NCI-H128 (cell line): Measurements from ENCODE around the gene MBD6.
"Not testable (repeated sequence)": the region's sequence is repeated elsewhere in the genome, so short reads cannot be mapped to it uniquely, and the experiment has no call there.

Experiments
- DNase-seq: peaks from one replicate; lab custom pipeline; 2025; ENCODE audit not compliant: unreplicated experiment; lab: John Stamatoyannopoulos, UW

Gene MBD6

DNA sequence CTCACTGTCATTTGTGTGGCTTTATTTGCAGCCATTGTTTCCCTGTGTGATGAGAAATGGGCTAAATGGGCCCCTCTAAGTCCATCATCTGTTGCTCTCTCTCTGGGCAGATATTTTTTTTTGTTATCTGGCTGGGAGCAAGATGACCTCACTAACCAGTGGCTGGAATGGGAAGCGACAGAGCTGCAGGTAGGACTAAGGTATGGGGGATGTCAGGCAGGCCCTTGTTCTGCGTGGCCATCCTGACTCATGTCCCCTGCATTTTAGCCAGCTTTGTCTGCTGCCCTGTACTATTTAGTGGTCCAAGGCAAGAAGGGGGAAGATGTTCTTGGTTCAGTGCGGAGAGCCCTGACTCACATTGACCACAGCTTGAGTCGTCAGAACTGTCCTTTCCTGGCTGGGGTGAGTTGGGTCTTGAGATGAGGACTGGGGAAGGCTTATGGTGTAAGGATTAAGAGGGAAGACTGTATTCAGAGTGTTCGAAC is 33.4 kb upstream of the MBD6 start:
- DNase-seq, result no peak

DNA sequence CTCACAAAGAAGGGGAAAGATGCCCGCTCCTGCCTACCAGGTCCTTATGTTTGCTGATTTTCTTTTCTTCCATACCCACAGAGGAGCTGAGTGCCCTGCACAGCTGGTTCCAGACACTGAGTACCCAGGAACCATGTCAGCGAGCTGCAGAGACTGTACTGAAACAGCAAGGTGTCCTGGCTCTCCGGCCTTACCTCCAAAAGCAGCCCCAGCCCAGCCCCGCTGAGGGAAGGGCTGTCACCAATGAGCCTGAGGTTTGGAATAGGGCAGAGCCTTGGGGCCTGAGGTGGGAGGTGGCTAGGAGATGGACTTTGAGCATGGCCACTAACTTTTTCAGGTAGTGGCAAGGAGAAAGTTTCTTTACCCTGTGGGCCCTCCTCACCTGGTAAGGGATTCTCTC is 32.5 kb upstream of the MBD6 start:
- no peak for DNase-seq

DNA sequence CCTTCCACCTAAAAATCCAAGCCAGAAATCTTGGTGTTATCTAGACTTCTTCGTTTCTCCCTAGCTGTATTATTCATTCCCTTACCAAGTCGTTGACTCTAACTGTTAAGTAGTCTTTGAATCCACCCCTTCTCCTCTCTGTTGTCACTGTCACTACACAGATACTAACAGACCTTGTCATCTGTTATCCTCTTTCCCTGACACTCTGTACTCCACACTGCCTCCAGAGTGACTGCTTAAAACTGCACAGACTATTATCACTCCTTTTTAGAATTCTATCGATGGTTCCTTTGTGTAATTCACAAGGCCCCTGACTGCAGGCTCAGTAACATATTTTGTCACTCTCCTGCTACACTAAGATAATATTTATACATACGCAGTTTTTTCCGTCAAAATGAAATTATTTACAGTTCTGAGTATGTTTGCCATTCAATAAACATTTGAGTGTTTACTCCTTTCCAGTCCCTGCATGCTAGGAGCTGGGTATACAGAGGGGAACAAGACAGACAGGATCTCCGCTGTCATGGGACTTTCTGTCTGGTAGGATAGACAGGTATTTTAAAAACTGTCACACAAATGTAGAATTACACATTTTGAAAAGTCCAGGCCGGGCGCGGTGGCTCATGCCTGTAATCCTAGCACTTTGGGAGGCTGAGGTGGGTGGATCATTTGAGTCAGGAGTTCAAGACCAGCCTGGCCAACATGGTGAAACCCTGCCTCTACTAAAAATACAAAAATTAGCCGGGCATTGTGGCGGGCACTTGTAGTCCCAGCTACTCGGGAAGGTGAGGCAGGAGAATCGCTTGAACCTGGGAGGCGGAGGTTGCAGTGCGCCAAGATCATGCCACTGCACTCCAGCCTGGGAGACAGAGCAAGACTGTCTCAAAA is 31.0 kb upstream of the MBD6 start:
- DNase-seq, result no peak

DNA sequence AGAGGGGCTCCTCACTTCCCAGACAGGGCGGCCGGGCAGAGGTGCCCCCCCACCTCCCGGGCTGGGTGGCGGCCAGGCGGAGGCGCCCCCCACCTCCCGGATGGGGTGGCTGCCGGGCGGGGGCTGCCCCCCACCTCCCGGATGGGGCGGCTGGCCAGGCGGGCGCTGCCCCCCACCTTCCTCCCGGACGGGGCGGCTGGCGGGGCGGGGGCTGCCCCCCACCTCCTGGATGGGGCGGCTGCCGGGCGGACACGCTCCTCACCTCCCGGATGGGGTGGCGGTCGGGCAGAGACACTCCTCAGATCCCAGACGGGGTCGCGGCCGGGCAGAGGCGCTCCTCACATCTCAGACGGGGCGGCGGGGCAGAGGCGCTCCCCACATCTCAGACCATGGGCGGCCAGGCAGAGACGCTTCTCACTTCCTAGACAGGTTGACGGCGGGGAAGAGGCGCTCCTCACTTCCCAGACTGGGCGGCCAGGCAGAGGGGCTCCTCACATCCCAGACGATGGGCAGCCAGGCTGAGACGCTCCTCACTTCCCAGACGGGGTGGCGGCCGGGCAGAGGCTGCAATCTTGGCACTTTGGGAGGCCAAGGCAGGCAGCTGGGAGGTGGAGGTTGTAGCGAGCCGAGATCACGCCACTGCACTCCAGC is 27.4 kb upstream of the MBD6 start:
- DNase-seq, result not testable (repeated sequence)

DNA sequence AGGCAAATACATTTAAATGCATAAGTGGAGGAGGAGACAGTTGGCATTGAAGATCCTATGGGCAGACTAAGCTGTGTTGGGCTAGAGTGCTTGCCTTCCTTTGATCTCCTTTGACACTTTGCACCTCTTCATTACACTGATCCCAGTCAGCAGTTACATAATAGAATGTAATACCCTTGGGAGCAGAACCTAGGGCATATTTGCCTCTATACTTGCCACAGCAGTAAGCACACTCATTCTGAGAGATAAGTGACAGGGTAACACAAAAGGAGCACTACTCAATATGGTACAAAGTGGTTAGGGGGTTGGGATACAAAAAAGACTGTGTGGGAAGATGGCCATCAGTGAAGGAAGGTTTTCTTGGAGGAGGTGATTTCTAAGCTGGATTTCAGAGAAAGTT is 25.8 kb upstream of the MBD6 start:
- no peak for DNase-seq

DNA sequence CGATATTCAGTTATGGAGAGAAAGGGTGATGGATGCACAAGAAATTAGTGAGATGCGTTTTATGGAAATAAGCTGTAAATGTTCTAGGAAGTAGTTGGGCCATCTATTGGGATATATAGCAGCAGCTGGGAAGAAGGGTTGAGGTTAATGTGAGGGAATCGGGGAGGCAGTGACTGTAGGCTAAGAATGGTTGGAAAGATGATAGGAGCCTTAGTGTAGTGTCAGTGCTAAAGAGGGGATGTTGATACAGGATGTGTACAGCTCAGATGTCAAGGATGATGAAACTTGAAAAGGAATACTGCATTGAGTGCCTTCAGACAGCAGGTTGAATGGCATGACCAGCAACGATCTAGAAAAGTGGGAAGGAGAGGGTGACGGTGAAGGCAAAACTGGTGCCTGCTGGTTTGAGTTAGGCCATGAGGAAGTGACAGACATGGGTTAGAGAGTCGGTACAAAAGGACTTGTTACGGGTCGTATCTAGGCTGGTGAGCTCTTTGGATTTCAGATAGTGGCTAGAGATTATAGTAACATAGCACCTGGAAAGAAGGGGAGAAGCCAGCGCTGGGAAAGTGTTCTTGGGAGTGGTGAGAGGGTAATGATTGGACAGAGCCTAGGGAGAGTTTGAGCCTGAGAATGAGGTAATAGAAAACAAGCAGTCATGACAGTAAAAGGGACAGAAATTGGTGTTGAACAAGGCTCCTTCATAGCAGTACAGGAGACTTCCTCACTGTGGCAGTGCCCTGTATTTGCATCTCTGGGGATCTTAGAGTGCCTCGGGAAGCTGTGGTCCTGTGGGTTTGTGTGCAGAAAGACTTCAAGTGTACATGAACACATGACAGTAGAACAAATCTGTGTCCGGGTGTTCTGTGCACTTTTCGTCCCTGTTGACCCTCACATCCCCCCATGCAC is 25.1 kb upstream of the MBD6 start:
- DNase-seq, result no peak

DNA sequence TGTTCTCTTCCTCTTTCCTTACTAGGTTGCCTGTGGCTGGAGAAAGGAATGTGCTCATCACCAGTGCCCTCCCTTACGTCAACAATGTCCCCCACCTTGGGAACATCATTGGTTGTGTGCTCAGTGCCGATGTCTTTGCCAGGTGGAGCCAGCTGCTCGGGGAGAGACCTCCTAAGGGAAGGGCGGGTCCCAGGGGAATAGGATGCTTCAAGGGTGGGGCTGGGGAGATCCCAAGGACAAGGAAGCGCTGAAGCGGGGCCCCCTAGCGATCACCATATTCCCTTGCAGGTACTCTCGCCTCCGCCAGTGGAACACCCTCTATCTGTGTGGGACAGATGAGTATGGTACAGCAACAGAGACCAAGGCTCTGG is 24.5 kb upstream of the MBD6 start:
- no peak for DNase-seq

DNA sequence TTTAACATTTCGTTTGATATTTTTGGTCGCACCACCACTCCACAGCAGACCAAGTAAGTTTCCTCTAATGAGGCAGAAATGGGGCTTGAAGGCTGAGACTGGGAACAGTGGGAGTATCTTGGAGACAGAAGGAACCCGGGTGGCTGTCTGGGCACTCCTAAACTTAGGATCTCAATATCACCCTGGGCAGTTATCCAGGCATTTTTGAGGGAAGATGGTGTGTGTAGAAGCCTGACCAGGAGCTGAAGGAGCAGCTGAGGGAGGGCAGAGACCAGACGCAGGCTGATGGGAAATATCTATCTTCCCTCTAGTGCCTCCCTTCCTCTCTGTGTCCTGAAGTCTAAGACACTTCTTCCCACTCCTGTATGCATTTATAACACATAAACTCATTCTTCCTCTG is 24.1 kb upstream of the MBD6 start:
- DNase-seq, result no peak

DNA sequence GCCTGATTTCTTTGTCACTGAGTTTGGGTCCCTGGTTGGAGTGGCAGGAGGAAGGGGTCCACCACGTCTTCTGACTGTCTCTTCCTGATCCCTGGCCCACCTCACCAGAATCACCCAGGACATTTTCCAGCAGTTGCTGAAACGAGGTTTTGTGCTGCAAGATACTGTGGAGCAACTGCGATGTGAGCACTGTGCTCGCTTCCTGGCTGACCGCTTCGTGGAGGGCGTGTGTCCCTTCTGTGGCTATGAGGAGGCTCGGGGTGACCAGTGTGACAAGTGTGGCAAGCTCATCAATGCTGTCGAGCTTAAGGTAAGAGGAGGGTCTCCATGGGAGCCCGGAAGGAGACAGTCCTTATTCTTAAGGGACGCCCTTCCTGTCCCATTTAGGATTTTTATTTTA is 22.4 kb upstream of the MBD6 start:
- DNase-seq, result no peak

DNA sequence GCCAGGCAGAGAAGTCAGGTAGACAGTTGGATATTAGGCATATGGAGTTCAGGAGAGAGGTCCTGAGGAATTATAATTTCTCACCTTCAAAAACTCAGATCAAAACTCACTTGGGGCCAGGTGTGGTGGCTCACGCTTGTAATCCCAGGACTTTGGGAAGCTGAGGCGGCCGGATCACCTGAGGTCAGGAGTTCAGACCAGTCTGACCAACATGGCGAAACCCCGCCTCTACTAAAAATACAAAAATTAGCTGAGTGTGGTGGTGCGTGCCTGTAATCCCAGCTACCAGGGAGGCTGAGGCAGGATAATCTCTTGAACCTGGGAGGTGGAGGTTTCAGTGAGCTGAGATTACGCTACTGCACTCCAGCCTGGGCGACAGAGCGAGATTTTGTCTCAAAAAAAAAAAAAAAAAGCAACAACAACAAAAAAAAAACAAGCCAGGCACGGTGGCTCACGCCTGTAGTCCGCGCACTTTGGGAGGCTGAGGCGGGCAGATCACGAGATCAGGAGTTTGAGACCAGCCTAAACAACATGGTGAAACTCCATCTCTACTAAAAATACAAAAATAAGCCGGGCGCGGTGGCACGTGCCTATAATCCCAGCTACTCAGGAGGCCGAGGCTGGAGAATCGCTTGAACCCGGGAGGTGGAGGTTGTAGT is 20.2 kb upstream of the MBD6 start:
- not testable (repeated sequence) for DNase-seq

DNA sequence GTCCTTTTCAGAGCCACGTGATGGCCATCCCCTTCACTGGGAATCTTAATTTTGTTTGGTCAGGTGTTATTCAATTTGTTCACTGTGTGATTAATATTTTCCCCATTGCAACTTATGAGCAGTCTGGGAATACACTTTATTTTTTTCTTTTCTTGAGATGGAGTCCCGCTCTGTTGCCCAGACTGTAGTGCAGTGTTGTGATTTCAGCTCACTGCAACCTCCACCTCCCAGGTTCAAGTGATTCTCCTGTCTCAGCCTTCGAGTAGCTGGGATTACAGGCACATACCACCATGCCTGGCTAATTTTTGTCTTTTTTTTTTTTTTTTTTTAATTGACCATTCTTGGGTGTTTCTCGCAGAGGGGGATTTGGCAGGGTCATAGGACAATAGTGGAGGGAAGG is 16.1 kb upstream of the MBD6 start:
- not testable (repeated sequence) for DNase-seq

DNA sequence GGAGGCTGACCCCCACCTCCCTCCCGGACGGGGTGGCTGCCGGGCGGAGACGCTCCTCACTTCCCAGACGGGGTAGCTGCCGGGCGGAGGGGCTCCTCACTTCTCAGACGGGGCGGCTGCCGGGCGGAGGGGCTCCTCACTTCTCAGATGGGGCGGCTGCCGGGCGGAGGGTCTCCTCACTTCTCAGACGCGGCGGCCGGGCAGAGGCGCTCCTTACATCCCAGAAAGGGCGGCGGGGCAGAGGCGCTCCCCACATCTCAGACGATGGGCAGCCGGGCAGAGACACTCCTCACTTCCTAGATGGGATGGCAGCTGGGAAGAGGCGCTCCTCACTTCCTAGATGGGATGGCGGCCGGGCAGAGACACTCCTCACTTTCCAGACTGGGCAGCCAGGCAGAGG is 14.8 kb upstream of the MBD6 start:
- not testable (repeated sequence) for DNase-seq

DNA sequence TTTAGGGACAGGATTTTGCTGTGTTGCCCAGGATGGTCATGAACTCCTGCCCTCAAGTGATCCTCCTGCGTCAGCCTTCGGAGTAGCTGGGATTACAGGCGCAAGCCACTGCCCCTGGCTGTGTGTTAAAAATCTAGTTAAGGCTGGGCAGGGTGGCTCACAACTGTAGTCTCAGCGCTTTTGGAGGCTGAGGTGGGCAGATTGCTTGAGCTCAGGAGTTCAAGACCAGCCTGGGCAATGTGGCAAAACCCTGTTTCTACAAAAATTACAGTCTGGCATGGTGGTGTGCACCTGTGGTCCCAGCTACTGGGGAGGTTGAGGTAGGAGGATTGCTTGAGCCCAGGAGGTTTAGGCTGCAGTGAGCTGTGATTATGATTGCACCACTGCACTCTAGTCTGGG is 11.5 kb upstream of the MBD6 start:
- no peak for DNase-seq

DNA sequence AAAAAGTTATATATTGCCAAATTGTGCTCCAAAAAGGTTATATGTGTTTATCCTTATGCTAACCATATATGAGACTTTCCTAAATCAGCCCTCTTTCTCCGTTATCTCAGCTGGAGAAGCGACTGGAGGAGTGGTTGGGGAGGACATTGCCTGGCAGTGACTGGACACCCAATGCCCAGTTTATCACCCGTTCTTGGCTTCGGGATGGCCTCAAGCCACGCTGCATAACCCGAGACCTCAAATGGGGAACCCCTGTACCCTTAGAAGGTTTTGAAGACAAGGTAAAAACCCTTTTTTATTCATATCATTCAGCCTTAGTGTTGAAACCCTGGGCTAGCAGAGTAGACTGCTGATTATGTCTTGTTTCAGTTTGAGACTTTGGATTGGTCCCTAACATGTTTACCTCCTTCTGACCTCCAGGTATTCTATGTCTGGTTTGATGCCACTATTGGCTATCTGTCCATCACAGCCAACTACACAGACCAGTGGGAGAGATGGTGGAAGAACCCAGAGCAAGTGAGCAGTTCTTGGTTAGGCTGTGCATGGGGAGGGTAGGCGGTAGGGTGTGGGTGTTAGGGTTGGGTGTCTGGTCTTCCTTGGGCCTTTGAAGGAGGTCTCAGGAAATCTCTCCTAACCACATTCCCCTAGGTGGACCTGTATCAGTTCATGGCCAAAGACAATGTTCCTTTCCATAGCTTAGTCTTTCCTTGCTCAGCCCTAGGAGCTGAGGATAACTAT is 10.9 kb upstream of the MBD6 start:
- DNase-seq, result no peak

DNA sequence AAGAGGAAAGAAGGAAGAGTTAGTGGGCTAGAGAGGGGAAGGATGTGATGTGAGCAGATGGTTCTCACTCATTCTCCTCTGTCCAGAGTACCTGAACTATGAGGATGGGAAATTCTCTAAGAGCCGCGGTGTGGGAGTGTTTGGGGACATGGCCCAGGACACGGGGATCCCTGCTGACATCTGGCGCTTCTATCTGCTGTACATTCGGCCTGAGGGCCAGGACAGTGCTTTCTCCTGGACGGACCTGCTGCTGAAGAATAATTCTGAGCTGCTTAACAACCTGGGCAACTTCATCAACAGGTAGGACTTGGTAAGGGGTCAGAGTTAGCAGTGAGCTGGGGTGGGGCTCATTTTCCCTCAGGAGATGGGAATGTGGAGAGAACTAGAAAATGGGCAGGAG is 10.0 kb upstream of the MBD6 start:
- no peak for DNase-seq

DNA sequence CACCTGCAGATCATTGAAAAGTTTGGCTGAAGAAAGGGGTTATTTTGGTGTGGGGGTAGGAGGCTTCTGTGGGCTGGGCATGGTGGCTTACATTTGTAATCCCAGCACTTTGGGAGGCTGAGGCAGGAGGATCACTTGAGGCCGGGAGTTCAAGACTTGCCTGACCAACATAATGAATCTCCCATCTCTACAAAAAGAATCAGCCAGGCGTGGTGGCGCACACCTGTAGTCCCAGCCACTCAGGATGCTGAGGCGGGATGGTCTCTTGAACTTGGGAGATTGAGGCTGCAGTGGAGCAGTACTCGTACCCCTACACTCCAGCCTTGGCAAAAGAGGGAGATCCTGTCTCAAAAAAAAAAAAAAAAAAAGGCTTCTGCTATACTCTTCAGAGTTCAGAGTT is 9.4 kb upstream of the MBD6 start:
- no peak for DNase-seq

DNA sequence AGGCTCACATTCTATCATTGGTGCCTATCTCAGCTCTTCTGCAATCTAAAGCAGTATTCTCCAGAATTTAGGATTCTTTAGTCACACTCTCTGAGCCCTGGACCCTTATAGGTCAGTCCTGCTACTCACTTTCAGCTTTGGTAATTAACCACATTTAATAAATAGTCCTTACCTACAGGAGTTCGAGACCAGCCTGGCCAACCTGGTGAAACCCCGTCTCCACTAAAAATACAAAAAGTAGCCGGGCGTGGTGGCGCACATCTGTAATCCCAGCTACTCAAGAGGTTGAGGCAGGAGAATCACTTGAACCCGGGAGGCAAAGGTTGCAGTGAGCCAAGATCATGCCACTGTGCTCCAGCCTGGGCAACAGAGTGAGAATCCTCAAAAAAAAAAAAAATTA is 8.9 kb upstream of the MBD6 start:
- DNase-seq, result not testable (repeated sequence)

DNA sequence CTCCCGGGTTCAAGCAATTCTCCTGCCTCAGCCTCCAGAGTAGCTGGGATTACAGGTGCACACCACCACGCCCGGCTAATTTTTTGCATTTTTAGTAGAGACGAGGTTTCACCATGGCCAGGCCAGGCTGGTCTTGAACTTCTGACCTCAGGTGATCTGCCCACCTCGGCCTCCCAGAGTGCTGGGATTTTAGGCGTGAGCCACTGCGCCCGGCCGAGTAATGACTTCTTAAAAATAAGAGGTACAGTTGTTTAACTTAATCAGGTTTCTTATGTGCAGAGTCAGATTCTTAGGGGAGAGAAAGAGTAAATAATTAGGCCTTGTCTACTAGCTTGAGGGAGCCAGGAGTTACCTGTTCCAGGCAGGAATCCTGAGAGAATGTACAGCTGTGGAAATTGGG is 8.4 kb upstream of the MBD6 start:
- DNase-seq, result not testable (repeated sequence)

DNA sequence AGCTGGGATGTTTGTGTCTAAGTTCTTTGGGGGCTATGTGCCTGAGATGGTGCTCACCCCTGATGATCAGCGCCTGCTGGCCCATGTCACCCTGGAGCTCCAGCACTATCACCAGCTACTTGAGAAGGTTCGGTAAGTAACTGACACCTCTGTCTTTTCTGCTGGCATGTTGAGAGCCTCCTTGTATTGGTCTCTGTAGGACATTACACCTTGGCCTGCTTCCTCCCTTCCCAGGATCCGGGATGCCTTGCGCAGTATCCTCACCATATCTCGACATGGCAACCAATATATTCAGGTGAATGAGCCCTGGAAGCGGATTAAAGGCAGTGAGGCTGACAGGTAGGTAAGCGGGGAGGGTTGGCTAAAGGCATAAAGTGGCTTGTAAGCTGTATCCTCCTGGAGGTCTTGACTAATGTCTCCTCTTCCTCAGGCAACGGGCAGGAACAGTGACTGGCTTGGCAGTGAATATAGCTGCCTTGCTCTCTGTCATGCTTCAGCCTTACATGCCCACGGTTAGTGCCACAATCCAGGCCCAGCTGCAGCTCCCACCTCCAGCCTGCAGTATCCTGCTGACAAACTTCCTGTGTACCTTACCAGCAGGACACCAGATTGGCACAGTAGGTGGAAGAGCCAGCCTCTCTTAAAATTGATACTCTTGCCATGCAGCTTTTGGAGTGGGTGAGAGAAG is 7.8 kb upstream of the MBD6 start:
- no peak for DNase-seq
